Skin of body (tissue), 2 donors: ENCODE results near the gene PAPLN. TPM values are rescaled to one million over a fixed set of nuclear protein-coding genes. Genes with fewer than 3 reads are reported as not detected.

ENCODE experiments used
- DNase-seq: peaks from one replicate; lab custom pipeline; 2025; lab: John Stamatoyannopoulos, UW
- total RNA-seq: library from RNA; depleted of rRNA; stranded (reverse); fragments of >200 nt; gene quantifications from one replicate; pipeline ENCODE4 v1.2.3, GENCODE V29; 2014

The PAPLN gene
- total RNA-seq, 1 donor from 2014 or later, result 10.9 TPM

DNA sequence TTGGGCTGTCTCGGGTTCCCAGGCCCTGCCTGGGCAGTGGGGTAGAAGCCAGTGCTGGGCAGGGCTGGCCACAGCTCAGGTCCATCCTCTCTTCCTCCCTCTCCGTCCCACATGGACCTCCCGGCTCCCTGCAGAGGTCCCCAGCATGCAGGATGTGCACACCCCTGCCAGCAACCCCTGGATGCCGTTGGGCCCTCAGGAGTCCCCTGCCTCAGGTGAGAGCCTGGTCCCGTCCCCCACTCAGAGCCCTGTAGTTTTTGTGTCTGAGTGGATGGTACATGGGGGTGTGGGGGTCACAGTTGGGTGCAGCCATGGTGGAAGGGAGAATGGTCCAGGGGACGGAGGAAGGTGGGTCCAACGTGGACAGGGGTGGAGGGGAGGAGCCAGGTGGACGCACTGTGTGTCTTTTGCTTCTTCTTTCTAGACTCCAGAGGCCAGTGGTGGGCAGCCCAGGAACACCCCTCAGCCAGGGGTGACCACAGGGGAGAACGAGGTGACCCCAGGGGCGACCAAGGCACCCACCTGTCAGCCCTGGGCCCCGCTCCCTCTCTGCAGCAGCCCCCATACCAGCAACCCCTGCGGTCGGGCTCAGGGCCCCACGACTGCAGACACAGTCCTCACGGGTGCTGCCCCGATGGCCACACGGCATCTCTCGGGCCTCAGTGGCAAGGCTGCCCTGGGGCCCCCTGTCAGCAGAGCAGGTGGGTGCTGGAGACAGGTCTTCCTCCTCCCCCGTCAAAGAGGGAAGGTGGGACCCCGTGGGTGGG is 21.7 kb downstream of the PAPLN start:
- no peak for DNase-seq

DNA sequence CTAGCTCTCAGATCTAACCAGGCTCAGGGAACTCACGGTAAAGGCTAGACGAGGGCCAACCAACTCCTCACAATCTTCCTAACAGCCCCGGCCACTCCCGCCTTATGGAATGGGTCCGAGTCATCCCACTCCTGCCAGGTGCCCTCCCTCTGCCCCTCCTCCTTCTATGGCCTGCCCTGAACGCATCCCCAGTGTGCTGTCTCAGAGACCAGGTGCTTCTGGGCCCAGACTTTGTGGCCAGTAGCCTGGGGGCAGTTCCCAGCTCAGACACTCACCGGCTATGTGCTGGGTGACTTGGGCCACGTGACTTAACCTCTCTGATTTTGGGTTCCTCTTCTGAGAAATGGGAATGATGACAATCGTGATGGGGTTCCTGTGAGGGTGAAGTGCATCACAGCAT is 22.5 kb downstream of the PAPLN start:
- DNase-seq, result no peak

DNA sequence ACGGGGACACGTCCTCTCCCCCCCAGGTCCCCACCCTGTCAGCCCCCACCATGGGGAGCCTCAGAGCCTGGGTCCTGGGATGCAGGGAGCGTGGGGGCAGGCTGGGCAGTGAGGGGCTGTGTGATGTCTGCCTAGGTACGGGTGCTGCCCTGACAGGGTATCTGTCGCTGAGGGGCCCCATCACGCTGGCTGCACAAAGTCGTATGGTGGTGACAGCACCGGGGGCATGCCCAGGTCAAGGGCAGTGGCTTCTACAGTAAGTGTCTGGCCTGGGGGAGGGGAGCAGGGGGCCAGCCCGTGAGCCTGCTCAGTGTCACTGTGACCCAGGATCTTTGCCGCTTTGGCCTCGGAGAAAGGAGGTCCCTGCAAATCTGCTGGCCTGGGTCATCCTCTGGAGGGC is 23.3 kb downstream of the PAPLN start:
- DNase-seq, result no peak

GRCh38 chr14:73261075-73261474 is 23.8 kb downstream of the PAPLN start:
- DNase-seq, result no peak

- DNase-seq, result no peak
These were observed 24.5 kb downstream of the PAPLN start for GRCh38 chr14:73261520-73262426.

DNA sequence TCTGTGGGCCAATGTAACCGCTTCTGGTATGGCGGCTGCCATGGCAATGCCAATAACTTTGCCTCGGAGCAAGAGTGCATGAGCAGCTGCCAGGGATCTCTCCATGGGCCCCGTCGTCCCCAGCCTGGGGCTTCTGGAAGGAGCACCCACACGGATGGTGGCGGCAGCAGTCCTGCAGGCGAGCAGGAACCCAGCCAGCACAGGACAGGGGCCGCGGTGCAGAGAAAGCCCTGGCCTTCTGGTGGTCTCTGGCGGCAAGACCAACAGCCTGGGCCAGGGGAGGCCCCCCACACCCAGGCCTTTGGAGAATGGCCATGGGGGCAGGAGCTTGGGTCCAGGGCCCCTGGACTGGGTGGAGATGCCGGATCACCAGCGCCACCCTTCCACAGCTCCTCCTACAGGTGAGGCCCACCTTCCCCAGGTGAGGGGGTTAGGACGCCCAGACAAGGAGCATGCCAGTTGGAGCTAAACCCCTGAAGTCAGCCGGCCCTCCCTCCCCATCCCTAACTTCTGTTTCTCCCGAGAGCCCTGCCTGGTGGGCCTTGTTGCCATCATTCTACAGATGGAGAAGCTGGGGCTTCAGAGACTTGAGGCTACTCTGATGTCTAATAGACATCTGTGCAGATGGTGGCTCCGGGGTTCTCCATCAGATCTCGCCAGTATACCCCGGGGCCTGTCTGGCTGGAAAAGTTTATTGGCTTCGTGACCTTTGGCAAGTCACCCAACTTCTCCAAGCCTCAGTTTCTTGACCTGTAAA is 25.3 kb downstream of the PAPLN start:
- no peak for DNase-seq

DNA sequence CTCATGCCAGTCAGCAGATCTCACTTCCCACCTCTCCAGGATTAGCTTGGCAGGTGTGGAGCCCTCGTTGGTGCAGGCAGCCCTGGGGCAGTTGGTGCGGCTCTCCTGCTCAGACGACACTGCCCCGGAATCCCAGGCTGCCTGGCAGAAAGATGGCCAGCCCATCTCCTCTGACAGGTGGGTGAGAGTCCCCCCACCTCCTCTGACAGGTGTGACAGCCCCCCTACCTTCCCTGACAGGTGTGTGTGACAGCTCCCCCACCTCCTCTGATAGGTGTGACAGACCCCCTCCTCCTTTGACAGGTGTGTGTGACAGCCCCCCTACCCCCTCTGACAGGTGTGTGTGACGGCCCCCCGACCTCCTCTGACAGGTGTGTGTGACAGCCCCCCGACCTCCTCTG is 26.3 kb downstream of the PAPLN start:
- no peak for DNase-seq

DNA sequence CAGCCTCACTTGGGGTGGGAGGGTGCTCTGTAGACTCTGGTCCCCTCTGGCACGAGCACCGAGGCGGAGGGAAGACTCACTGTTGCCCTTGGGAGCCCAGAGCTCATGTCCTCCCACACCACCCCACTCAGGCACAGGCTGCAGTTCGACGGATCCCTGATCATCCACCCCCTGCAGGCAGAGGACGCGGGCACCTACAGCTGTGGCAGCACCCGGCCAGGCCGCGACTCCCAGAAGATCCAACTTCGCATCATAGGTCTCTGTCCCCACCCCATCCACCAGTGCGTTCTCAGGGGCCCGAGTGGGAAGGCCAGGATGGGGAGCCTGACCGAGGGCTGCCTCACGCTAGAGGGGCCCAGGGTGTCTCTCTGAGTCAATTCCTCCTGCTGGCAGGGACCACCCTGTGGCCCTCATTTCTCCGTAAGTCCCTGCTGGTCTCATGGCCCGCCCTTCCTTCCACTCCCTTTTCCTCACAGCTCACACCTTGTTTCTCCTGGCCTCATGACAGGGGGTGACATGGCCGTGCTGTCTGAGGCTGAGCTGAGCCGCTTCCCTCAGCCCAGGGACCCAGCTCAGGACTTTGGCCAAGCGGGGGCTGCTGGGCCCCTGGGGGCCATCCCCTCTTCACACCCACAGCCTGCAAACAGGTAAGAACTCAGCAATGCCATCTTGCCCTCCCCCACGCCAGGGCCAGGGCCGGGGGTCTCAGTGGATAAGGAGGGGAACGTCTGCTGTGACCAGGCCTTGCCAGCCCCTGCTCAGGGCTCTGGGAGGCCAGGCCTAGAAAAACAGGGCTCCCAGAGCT is 27.0 kb downstream of the PAPLN start:
- DNase-seq, result no peak

- DNase-seq, result no peak
These were observed 27.8 kb downstream of the PAPLN start for GRCh38 chr14:73264885-73265720.

DNA sequence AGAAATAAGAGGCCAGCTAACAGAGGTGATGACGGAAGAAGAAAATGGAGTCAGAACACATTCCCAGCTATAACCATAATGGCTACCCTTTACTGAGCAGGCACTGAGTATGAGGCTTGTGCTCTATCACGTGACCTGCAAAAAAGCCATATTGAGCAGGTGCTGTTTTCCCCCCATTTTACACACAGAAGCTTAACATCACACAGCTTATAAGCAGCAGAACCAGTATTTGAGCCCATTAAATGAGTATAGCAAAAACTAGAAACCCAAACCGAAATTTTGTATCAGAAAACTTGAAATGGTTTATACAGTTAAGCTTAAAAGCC is 28.4 kb downstream of the PAPLN start:
- no peak for DNase-seq

GRCh38 chr14:73266317-73266716 is 29.0 kb downstream of the PAPLN start:
- no peak for DNase-seq

DNA sequence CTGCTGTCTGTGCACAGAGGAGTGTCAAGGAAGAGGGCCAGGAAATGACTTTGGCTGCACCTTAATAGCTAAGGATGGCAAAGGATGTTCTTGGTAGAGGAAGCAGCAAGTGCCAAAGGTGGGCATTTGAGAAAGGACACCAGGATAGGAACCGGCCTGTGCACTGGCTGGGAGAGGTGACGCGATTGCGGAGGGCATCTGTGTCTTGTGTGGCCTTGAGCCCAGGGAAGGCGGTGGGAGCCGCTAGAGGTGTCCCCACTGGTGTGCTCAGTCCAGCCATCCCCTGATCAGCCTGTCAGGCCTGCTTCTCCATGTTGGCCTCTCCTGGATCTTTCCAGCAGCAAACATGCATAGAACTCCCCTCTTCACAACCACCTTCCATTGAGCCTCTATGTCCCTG is 30.2 kb downstream of the PAPLN start:
- DNase-seq, result no peak

DNA sequence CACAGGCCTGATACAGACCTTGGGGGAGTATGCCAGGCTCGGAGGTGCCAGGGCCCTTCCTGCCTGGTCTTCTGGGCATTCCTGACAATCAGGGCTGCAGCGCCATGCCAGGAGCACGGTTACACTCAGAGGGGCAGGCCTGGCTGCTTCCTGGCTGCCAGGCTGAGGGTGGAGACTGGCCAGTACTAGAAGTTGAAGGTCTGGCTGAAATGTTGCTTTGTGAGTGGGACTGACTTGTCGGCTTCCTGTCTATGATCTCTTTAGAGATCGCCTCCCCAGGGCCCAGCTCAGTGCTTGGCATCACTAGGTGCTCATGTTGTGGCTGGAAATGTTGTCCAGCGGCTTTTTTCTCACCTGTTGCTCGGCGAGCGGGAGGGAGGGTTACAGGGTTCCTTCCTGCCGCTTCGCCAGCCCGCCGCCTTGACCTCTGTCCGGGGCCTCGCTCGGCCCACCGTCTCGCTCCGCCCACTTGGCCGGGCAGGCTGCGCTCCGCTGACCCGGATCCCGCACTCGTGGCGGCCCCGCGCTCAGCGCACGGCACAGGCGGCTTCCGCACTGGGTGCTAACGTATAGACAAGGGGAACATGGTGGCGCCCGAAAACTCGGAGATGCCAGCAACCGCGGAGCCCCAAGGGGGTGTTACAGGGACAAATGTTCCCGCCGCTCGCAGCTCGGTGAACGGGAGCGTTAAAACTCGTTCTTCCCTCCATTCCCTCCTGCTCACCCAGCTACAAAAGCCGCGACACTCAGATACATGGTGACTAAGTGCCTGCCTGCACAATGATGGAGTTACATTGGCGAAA is 32.6 kb downstream of the PAPLN start:
- DNase-seq, result no peak

DNA sequence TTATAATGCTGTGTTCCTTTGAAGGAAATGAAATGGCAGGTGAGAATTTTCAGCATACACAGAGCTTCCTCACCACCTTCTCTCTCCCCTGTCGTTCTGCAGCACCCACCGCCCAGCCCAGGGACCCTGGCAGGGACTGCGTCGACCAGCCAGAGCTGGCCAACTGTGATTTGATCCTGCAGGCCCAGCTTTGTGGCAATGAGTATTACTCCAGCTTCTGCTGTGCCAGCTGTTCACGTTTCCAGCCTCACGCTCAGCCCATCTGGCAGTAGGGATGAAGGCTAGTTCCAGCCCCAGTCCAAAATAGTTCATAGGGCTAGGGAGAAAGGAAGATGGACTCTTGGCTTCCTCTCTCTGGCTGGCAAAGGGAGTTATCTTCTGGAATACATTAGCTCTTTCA is 35.1 kb downstream of the PAPLN start:
- DNase-seq, result no peak

DNA sequence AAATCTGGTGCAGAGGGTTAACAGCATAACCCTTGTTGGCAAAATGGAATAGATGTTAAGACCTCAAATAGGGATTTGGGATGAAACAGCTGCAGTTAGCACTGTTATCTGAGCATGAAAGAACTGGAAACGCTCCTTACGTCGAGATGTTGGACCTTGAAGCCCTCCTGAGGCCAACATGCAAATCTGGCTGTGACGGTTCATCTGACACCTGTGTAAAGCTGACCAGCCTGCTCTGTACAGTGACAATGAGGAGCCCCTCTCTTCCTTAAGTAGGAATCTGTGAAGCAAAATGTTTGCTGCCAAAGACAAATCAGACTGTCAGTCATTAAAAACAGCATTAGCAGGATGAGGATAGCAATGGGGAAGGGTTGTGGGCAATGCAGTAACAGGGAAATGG is 36.5 kb downstream of the PAPLN start:
- DNase-seq, result no peak

- DNase-seq, result no peak
These were observed 39.5 kb downstream of the PAPLN start for GRCh38 chr14:73276836-73277235.

GRCh38 chr14:73277376-73277775 is 40.1 kb downstream of the PAPLN start:
- no peak for DNase-seq

- DNase-seq, result no peak
These were observed 43.6 kb downstream of the PAPLN start for GRCh38 chr14:73280903-73281302.

GRCh38 chr14:73283608-73284379 is 46.5 kb downstream of the PAPLN start:
- DNase-seq, result no peak
